ENCODE results near the gene EPB41L4A.

Gene EPB41L4A

DNA sequence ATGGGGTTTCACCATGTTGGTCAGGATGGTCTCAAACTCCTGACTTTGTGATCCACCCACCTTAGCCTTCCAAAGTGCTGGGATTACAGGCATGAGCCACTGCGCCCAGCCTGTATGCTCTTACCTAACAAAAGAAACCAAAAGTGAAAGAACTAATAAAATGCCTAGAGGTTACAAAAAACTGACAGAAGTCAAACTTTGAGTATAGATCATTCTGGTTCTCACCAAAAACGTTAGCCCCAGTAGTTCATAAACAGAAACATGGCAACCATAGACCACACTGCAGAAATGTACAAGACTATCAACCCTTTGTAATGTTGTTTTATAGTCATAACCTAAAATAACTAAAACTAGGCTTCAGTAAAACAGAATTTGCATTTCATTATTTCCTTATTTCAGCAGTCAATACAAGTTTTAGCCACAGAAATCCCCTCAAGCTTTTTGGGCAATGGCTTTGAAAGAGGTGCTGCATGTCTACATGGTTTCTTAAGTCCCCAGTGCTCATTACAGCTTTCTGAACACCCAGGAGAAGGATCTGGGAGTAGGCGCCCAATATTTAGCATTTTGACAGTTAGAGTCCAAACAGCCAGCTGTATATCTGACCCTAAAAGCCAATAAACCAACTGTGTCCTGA, 72.5 kb downstream of the EPB41L4A start:
- peak; percentile 13 for DNase-seq (ENCODE audit: low read depth)
- H3K4me3 ChIP-seq (ENCODE audit: low read depth, low read length): no peak overlapping the region
- TF ChIP-seq, protein P1, sequence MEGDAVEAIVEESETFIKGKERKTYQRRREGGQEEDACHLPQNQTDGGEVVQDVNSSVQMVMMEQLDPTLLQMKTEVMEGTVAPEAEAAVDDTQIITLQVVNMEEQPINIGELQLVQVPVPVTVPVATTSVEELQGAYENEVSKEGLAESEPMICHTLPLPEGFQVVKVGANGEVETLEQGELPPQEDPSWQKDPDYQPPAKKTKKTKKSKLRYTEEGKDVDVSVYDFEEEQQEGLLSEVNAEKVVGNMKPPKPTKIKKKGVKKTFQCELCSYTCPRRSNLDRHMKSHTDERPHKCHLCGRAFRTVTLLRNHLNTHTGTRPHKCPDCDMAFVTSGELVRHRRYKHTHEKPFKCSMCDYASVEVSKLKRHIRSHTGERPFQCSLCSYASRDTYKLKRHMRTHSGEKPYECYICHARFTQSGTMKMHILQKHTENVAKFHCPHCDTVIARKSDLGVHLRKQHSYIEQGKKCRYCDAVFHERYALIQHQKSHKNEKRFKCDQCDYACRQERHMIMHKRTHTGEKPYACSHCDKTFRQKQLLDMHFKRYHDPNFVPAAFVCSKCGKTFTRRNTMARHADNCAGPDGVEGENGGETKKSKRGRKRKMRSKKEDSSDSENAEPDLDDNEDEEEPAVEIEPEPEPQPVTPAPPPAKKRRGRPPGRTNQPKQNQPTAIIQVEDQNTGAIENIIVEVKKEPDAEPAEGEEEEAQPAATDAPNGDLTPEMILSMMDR (IDR thresholded peaks at IDR 0.05; ENCODE audit: low read depth, low read length, missing control alignments): no peak

DNA sequence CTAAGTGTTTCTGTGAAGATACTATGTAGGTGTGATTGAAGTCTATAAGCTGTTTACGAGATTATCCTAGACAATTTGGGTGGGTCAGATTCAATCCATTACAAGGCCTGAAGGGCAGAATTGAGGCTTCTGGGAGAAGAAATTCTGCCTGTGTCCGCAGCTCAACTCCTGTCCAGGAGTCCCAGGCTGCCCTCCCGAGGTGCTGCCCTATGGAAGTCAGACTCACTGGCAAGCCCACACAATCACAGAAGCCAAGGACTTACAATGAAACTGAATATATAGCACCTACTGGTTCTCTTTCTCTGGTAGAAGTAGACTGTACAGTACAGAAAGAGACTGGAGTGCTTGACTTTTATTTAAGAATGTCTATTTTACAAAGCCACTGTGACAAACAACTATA, 74.5 kb downstream of the EPB41L4A start:
- TF ChIP-seq, protein P1 (IDR thresholded peaks at IDR 0.05; ENCODE audit: low read depth, low read length, missing control alignments): no peak

DNA sequence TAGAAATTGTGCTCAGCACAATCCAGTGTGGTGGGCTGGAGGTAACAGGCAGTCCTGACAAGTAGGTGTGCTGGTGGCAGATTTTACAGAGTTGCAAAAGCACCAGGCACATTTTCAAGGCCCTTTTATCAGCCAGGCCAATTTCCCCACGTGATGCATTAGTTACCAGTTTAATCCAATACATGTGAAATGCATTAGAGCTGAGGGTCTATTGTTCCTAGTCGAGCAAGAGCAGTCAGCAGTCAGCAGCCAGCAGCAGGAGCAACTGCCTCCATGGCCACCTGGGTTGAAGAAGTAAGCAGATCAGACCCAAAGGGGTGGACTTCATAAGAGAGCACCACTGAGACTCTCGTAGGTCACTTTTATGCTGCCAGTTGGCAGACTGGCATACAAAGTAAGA, 76.7 kb downstream of the EPB41L4A start:
- TF ChIP-seq, protein P1 (IDR thresholded peaks at IDR 0.05; ENCODE audit: low read depth, low read length, missing control alignments): no peak
- no peak overlapping the region for H3K4me3 ChIP-seq (ENCODE audit: low read depth, low read length)
- DNase-seq (ENCODE audit: low read depth): no peak

More for the DNA sequence above, 74.5 kb downstream of the EPB41L4A start:
- DNase-seq (ENCODE audit: low read depth): no peak
- no peak overlapping the region for H3K4me3 ChIP-seq (ENCODE audit: low read depth, low read length)

DNA sequence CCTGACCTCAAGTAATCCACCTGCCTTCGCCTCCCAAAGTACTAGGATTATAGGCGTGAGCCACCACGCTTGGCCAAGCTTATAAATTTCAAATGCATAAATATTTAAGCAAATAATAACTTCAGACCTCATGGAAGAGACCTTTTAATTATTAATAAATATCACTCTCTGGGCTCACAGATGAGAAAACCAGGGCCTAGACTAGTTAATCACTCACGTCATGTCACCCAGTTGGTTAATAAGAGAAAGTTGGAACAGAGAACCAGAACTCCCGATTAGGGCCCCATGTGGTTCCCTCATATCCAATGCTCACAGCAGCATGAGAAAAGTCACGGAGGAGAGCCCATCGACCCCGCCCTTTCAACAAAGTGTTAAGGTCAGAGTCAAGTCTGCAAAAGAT, 79.3 kb downstream of the EPB41L4A start:
- H3K4me3 ChIP-seq (ENCODE audit: low read depth, low read length): no peak overlapping the region
- TF ChIP-seq, protein P1 (IDR thresholded peaks at IDR 0.05; ENCODE audit: low read depth, low read length, missing control alignments): no peak
- no peak for DNase-seq (ENCODE audit: low read depth)

DNA sequence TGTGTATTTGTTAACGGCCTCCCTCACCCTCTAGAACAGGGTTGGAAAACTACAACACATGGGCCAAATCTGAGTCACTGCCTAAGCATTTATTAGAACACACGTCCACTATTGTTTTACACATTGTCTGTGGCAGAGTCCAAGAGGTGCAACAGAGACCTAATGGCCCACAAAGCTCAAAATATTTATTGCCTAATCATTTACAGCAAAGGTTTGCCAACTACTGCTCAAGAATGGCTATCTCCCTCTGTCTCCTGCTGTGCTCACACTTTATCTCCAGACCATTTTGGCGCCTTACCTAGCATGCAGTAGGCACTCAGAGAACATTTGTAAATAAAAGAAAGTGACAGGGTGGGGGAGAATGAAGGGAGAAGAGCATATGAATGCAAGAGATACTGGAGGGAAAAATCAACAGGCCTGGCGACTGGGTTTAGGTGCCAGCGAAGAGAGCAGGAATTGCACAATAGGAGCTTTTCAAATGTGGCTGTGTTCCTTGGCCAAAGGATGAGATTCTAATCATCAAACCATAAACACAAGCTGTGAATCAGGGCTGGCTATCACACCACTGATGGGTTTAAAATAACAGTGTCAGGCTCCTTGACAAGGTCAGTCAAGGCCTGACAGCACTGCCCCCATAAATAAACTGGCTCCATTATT, 80.3 kb downstream of the EPB41L4A start:
- TF ChIP-seq, protein P1 (IDR thresholded peaks at IDR 0.05; ENCODE audit: low read depth, low read length, missing control alignments): no peak
- no peak overlapping the region for H3K4me3 ChIP-seq (ENCODE audit: low read depth, low read length)
- no peak for DNase-seq (ENCODE audit: low read depth)

DNA sequence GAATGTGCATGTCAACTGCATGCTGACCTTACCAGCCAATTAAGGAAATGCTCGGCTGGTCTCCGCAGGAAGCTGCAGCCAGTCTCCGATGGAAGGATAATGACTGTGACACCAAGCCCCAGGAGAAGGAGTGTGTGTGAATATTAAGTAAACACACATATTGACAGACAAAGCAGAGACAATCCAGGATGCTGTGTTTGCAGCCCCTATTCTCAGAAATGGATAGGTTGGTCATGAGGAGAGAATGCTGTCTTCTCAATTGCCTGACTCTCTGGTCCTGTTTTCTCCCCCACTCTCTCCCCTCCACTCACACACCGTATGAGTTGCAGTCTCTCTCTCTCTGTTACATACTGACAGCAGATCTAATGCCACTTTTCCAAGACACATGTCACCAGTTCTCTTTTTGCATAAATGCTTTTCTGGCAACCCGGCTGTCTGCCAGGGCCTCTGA, 85.7 kb downstream of the EPB41L4A start:
- TF ChIP-seq, protein P1 (IDR thresholded peaks at IDR 0.05; ENCODE audit: low read depth, low read length, missing control alignments): no peak
- DNase-seq (ENCODE audit: low read depth): no peak
- no peak overlapping the region for H3K4me3 ChIP-seq (ENCODE audit: low read depth, low read length)

DNA sequence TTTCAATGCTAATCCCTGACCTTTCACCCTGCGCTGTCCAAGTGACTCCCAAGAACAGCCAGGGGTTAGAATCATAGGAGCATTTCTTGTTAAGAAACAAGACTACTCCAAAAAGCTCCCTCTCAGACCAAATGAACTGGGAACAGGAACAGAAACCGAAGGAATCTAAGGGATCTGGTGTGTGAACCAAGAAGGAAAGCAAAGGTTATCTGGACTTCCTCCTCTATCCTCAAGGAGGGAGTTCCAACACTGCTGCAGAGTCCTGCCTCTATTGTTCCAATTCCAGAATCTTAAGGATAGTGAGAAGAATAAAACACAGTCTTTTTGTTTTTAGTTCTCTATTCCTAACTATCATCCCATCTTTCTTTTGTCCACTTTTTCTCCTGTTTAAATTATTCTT, 87.2 kb downstream of the EPB41L4A start:
- H3K4me3 ChIP-seq (ENCODE audit: low read depth, low read length): no peak overlapping the region
- TF ChIP-seq, protein P1 (IDR thresholded peaks at IDR 0.05; ENCODE audit: low read depth, low read length, missing control alignments): no peak
- no peak for DNase-seq (ENCODE audit: low read depth)
